HS-5 (cell line): Measurements from ENCODE around the gene ZNF134.
A peak's percentile ranks its signal among the peaks of the same experiment; 100 is the strongest.

ENCODE experiments used
- DNase-seq: peaks from one replicate; pipeline ENCODE4 v3.0.0-alpha.2; 2012; ENCODE audit warnings: low read depth

Gene ZNF134

GRCh38 chr19:57613941-57614743 lies at the start of gene ZNF134:
ZNF134 (plus strand) TSS chr19:57614242; CDS start chr19:57619469, 5,227 bp downstream.
- peak; percentile 59 for DNase-seq

GRCh38 chr19:57566396-57567265 lies 47.4 kb upstream of the ZNF134 start:
- DNase-seq = no peak

DNA sequence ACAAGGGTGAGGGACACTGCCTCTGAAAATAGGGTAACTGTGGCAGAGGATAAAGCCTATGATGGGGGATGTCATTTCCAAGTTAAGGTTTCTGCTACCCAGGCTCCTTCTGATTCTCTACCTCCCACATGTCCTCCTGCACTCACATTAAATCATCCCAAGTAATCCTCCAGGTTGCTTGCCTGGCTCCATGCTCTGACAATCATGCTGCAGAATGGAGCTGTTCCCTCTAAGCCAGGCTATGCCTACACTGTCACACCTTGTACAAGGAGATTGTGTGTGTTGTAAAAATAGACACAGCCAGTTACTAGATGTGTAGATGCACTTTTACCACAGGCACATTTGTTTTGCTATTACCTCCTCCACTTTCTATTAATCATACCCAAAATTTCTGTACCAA lies 43.3 kb upstream of the ZNF134 start:
- DNase-seq = no peak

DNA sequence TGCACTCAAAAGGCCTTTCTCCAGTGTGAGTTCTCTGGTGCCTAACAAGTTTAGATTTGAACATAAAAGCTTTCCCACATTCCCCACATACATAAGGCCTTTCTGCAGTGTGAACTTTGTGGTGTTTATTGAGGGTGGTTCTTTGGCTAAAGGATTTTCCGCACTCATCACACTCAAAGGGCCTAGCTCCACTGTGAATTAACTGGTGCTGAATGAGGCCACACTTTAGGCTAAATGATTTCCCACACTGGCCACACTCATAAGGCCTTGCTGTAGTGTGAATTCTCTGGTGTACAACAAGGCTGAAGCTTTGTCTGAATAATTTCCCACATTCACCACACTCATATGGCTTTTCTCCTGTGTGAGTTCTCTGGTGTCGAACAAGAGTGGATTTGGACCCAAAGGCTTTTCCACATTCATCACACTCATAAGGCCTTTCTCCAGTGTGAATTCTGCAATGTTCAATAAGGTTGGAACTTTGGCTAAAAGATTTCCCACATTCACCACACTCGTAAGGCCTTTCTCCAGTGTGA lies 41.6 kb upstream of the ZNF134 start:
- no peak for DNase-seq

GRCh38 chr19:57576661-57577060 lies 37.4 kb upstream of the ZNF134 start:
- no peak for DNase-seq

GRCh38 chr19:57578487-57579205 lies 35.4 kb upstream of the ZNF134 start, which contains the start of gene ZNF416:
ZNF416 (minus strand) TSS chr19:57578911; CDS start chr19:57578704, 207 bp downstream.
- DNase-seq = peak; percentile 89

DNA sequence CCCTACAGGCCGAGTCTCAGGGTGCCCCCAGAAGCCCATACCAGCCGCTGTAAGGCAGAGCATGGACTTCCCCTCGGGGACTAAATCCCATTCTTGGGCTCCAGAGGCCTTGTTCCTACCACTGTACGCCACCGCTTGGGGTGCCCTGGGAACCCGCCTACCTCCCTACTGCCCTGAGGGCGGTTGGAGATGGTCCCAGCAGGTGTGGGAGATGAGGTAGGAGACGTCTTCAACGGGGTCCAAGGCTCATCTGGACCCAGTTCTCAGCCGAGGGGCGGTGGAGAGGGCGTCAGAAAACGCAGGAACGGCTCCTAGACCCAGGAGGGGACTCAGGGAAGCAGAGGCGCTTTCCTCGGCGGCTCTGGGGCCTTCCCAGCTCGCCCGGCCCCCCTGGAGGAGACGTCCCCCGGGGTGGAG lies 30.9 kb upstream of the ZNF134 start:
- no peak for DNase-seq

GRCh38 chr19:57583521-57584416 lies 30.3 kb upstream of the ZNF134 start, which contains the start of gene ZIK1:
ZIK1 (plus strand) TSS chr19:57584145; CDS start chr19:57584357, 212 bp downstream.
- no peak for DNase-seq

DNA sequence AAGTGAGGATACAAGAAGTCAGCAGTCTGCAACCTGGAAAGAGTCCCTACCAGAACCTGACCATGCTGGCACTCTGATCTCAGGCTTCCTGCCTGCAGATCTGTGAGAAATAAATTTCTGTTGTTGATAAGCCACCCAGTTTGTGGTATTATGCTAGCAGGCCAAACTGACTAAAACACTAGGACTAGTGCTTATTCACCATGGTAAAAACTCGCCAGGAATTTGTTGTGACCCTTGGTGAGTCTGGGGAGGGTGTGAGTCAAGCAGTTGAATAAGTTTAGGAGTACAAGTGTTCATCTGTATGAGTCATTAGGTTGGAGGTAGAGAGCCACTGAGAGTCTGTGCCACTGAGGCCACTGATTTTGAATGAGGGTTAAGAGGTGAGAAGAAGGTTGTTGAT lies 26.5 kb upstream of the ZNF134 start:
- peak; percentile 78 for DNase-seq

DNA sequence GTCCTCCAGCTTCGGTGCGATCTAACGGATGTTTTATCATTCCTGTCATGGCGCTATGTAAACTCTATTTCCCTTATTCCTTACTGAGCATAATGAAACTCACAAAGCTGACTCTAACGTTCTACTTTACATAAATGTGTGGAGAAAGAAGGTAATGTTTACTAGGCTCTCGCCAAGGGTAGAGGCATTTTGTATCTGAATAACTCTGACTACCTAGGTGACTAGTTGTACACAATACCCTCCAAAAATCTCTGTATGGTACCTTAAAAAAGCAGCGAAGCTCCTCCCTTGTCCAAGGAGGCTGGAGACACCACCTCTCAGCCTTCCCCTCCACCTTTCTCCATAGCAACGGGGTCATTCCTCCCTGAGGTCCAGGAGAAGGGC lies 14.7 kb upstream of the ZNF134 start:
- no peak for DNase-seq

GRCh38 chr19:57599761-57600383 lies 14.2 kb upstream of the ZNF134 start, which contains the start of gene ZNF530:
ZNF530 (plus strand) TSS chr19:57599885; CDS start chr19:57604346, 4,461 bp downstream.
- DNase-seq = peak; percentile 74

DNA sequence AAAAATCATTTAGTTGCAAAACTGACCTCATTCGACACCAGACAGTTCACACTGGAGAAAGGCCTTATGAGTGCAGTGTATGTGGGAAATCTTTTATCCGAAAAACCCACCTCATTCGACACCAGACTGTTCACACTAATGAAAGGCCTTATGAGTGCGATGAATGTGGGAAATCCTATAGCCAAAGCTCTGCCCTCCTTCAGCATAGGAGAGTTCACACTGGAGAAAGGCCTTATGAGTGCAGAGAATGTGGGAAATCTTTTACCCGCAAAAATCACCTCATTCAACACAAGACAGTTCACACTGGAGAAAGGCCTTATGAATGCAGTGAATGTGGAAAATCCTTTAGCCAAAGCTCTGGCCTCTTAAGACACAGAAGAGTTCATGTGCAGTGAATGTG lies 7.1 kb upstream of the ZNF134 start:
- no peak for DNase-seq

- DNase-seq = no peak
These were observed 2.9 kb upstream of the ZNF134 start for GRCh38 chr19:57611113-57611512.

DNA sequence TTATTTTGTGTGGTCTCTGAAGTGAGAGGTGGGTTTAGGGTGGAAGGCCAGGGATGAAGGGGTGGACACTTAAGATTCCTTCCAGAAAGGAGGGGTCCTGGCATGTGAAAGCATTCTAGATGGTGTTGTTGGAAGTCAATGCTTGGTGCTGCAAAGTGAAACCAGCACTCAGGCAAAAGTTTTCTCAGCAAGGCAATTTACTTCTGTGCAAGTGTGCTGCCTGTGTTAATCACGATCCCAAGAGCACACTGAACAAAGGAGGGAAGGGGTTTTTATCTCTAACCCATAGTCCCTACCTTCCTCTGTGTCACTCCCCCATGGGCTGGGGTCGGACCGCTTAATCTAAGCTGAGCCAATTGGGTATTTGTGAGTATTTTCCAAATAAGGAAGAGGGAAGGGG lies 1.3 kb downstream of the ZNF134 start:
- DNase-seq = no peak

GRCh38 chr19:57620673-57621348 lies 6.8 kb downstream of the ZNF134 start:
- DNase-seq = no peak

- DNase-seq = no peak
These were observed 9.0 kb downstream of the ZNF134 start for GRCh38 chr19:57623091-57623490.

GRCh38 chr19:57632987-57633831 lies 19.2 kb downstream of the ZNF134 start, which contains the start of gene ZNF211:
ZNF211 (plus strand) TSS chr19:57633168; CDS start chr19:57633347, 179 bp downstream.
- DNase-seq = peak; percentile 72

GRCh38 chr19:57633832-57634131 lies 19.7 kb downstream of the ZNF134 start:
- DNase-seq = no peak

DNA sequence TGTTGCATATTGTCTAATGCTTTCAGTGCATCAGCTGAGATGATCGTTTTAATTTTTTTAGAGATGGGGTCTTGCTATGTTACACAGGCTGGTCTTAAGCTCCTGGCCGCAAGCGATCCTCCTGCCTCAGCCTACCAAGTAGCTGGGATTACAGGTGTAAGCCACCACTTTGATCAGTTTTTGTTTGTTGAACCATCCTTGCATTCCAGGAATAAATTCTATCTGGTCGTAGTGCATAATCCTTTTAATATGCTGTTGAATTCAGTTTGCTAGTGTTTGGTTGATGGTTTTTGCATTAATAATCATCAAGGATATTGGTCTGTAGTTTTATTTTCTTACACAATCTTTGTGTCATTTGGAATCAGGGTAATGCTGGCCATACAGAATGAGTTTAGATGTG lies 23.3 kb downstream of the ZNF134 start:
- no peak for DNase-seq
